A673 (cell line): ENCODE measurements around the gene CYBC1. TPM values are rescaled to one million over a fixed set of nuclear protein-coding genes. Genes with fewer than 3 reads are reported as not detected.
A peak's percentile ranks its signal among the peaks of the same experiment; 100 is the strongest.
"Not testable (repeated sequence)": the region's sequence is repeated elsewhere in the genome, so short reads cannot be mapped to it uniquely, and the experiment has no call there.

Source experiments
- BruUV-seq: library from RNA; stranded (reverse); fragments of 400-500 nt; replicated peaks from 2 replicates; lab custom pipeline; 2021; lab: Mats Ljungman, UMichigan
- CTCF ChIA-PET: fragments of 300-600 bp; sonication (Branson Sonifier 250); formaldehyde crosslinking; loops from one replicate; lab custom pipeline; 2022; ENCODE audit warnings: antibody characterized with exemption; lab: Charles Lee
- POLR2A ChIA-PET: fragments of 300-600 bp; sonication (Branson Sonifier 250); formaldehyde crosslinking; loops from one replicate; lab custom pipeline; 2022; ENCODE audit warnings: antibody characterized with exemption; ENCODE audit not compliant: low non-redundant PET; lab: Charles Lee
- DNase-seq: peaks from one replicate; pipeline ENCODE4 v3.0.0-alpha.2; 2015; ENCODE audit warnings: low spot score
- H3K27ac ChIP-seq: fragments of 200-600 bp; sonication (generic); 2 replicates; pipeline ENCODE4 v1.5.1; 2016; ENCODE audit warnings: mixed run types, low read depth, mild to moderate bottlenecking, mixed read lengths, antibody characterized with exemption, low read length; ENCODE audit not compliant: poor library complexity, severe bottlenecking
- H3K27me3 ChIP-seq: fragments of 200-600 bp; sonication (generic); replicated peaks from 2 replicates; pipeline ENCODE4 v1.6.1; 2017; ENCODE audit warnings: mixed run types, low read depth, mild to moderate bottlenecking, mixed read lengths, antibody characterized with exemption, low read length; ENCODE audit not compliant: insufficient read depth, poor library complexity
- H3K36me3 ChIP-seq: fragments of 200-600 bp; sonication (generic); 2 replicates; pipeline ENCODE4 v1.6.1; 2016; ENCODE audit warnings: mixed run types, mild to moderate bottlenecking, mixed read lengths, antibody characterized with exemption, low read length; ENCODE audit not compliant: insufficient read depth, poor library complexity, severe bottlenecking
- H3K4me1 ChIP-seq: fragments of 200-600 bp; sonication (generic); 2 replicates; pipeline ENCODE4 v1.6.1; 2017; ENCODE audit warnings: mixed run types, mild to moderate bottlenecking, mixed read lengths, antibody characterized with exemption, low read length; ENCODE audit not compliant: insufficient read depth, poor library complexity, severe bottlenecking
- H3K4me3 ChIP-seq: fragments of 200-600 bp; sonication (generic); 2 replicates; pipeline ENCODE4 v1.5.1; 2016; ENCODE audit warnings: low read depth, mixed run types, mild to moderate bottlenecking, mixed read lengths, low read length; ENCODE audit not compliant: poor library complexity, severe bottlenecking
- H3K9me3 ChIP-seq: fragments of 200-600 bp; sonication (generic); 2 replicates; pipeline ENCODE4 v1.6.1; 2016; ENCODE audit warnings: mixed run types, low read depth, mild to moderate bottlenecking, mixed read lengths, antibody characterized with exemption, low read length; ENCODE audit not compliant: poor library complexity, severe bottlenecking
- EZH2 ChIP-seq: fragments of 200-600 bp; sonication (generic); IDR thresholded peaks from 2 replicates; pipeline ENCODE4 v1.6.1; 2017; ENCODE audit warnings: borderline replicate concordance, low read depth, mild to moderate bottlenecking, mixed read lengths, antibody characterized with exemption, low read length; ENCODE audit not compliant: poor library complexity, severe bottlenecking
- intact Hi-C: fragments of 100-400 bp; cut with micrococcal nuclease; formaldehyde crosslinking; loops from one replicate; pipeline ENCODE4 v1.10.0; 2022; ENCODE audit not compliant: unreplicated experiment
- total RNA-seq: library from RNA; stranded (reverse); gene quantifications from 2 replicates; pipeline ENCODE4 v1.2.3, GENCODE V29; 2021
- TF ChIP-seq, protein P1 (sequence below): fragments of 300-800, 200-600 bp; sonication (generic); conservative IDR thresholded peaks from 2 replicates; pipeline ENCODE4 v1.5.1; 2017; ENCODE audit warnings: low read depth, mild to moderate bottlenecking, antibody characterized with exemption, low read length, moderate library complexity, mixed read lengths

CYBC1 gene
- total RNA-seq, 1 experiment from 2014 or later, result 72.8 TPM

DNA sequence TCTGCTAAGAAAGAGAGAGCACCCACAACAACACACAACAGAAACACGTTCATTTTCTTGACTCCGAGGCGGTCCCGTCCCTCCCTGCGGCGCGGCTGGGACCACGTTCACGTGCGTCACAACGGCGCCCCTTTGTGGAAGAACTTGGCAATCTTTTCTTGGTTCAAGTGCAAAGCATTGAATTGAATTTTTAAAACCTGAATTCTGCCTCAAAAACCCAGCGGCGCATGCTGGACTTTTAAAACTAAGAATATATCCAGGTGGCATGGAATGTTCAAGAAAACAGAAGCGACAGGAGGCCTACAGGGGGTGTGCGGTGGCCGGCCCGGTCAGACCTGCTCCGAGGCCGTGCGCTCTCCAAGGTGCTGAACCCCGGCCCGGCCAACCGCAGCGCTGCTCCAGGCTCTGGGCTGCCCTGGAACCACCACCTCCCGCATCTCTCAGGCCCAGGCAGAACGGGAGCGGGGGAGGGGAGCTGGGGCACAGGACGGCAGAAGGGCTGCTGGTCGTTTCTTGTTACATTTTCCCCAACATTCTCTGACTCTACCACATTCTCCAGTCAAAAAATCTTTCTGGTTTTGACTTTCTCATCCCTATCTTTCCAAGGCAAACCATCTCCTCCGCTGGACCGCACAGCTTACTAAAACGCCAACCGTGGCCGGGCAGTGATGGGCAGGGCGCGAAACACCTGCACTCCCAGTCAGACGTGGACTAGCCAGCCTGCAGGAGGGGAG lies 35.8 kb downstream of the CYBC1 start:
- no peaks in the 10 kb centered on the region for H3K9me3 ChIP-seq
- DNase-seq, result peak; percentile 86
- H3K4me1 ChIP-seq, result peaks cover 6% of the 10 kb centered on the region
- BruUV-seq, result no TSS peak
- CTCF ChIA-PET, result interaction anchor here (1.1 kb wide), 1 partner anchor 172 kb away, joined by 3 read pairs; no protein-coding TSS in a partner anchor
- intact Hi-C loops, result loop anchor here (1.0 to 10.0 kb wide), 4 partner anchors 47 to 170 kb away; no protein-coding TSS in a partner anchor
- POLR2A ChIA-PET, result no interaction called here
- no peak overlapping the region for H3K4me3 ChIP-seq
- TF ChIP-seq, protein P1, sequence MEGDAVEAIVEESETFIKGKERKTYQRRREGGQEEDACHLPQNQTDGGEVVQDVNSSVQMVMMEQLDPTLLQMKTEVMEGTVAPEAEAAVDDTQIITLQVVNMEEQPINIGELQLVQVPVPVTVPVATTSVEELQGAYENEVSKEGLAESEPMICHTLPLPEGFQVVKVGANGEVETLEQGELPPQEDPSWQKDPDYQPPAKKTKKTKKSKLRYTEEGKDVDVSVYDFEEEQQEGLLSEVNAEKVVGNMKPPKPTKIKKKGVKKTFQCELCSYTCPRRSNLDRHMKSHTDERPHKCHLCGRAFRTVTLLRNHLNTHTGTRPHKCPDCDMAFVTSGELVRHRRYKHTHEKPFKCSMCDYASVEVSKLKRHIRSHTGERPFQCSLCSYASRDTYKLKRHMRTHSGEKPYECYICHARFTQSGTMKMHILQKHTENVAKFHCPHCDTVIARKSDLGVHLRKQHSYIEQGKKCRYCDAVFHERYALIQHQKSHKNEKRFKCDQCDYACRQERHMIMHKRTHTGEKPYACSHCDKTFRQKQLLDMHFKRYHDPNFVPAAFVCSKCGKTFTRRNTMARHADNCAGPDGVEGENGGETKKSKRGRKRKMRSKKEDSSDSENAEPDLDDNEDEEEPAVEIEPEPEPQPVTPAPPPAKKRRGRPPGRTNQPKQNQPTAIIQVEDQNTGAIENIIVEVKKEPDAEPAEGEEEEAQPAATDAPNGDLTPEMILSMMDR, result peak; percentile 96
- no peak for TF ChIP-seq EZH2
- H3K36me3 ChIP-seq, result peaks cover 2% of the 10 kb centered on the region
- H3K27ac ChIP-seq, result no peak overlapping the region
- no peaks in the 10 kb centered on the region for H3K27me3 ChIP-seq

DNA sequence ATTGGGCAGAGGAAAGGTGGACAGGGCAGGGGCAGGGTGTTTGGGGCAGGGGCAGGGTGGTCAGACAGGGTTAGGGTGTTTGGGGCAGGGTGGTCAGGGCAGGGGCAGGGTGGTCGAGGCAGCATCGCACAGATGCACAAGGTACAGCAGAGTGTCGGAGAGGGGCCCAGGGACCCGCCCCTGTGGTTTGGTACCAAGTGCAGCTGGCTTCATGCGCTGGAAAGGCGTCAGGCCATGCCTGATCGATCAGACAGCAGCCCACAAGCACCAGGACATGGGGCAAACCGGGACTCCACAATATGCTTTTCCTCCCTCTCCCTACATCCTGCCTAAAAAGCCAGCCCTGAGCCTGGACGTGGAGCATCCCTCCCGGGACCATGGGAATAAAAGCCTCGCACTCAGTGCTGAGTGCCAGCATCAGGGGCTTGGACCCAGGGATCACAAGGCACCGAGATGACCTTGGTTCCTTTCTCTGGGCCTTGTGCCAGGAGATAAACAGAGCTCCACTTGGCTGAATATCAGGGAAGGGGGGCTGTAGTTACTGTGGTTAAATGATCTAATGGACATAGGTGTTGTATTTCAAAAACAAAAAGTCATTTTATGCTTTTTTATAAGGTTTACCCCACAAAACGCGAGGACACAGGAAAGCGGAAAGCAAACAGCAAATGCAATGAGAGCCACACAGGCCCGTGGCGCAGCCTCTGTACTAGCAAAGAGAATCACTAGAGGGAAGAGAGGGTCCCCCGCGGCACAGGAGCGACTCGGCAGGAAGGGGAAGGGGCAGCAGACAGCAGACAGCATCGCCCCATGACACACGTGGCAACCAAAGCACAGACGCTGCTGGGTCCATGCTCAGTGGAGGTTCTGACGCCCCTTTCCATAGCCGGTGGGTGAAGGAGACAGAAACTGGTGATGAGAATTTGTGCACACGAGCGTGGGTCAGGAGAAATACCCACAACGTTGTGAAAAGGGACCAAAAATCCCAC lies 37.7 kb downstream of the CYBC1 start:
- no peak for DNase-seq
- ChIA-PET POLR2A (interaction anchor here (0.6 kb wide), 1 partner anchor 12 kb away, joined by 4 read pairs; no protein-coding TSS in a partner anchor), CTCF (no interaction called here)
- intact Hi-C loops, result loop anchor here (5.0 to 10.0 kb wide), 3 partner anchors 46 to 168 kb away; no protein-coding TSS in a partner anchor
- BruUV-seq, result no TSS peak
- TF ChIP-seq, protein P1, result no peak
- TF ChIP-seq EZH2, result no peak
- Histone ChIP-seq H3K9me3 (no peaks in the 10 kb centered on the region), H3K27me3 (no peaks in the 10 kb centered on the region), H3K4me3 (no peak overlapping the region), H3K27ac (no peak overlapping the region), H3K4me1 (no peaks in the 10 kb centered on the region), H3K36me3 (peaks cover 2% of the 10 kb centered on the region)

DNA sequence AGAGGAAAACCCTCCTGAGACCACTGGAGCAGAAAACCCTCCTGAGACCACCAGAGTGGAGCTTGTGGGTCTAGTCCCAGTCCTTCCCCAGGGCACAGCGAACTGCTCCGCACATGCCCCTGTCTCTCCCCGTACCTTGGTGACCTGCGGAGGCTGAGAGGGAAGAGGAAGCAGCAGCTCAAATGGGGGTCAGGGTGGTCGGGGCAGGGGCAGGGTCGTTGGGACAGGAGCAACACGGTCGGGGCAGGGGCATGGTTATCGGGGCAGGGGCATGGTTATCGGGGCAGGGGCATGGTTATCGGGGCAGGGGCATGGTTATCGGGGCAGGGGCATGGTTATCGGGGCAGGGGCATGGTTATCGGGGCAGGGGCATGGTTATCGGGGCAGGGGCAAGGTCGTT lies 38.5 kb downstream of the CYBC1 start:
- BruUV-seq, DNase-seq, CTCF ChIA-PET, H3K27me3 ChIP-seq, H3K9me3 ChIP-seq, H3K4me1 ChIP-seq, H3K4me3 ChIP-seq, H3K36me3 ChIP-seq, H3K27ac ChIP-seq: not testable (repeated sequence)
- intact Hi-C loops, result loop anchor here (5.0 to 10.0 kb wide), 3 partner anchors 45 to 167 kb away; no protein-coding TSS in a partner anchor
- POLR2A ChIA-PET, result interaction anchor here (0.6 kb wide), 1 partner anchor 11 kb away, joined by 4 read pairs; no protein-coding TSS in a partner anchor
